Measurements from ENCODE around the gene TPK1. TPM values are rescaled to one million over a fixed set of nuclear protein-coding genes. Genes with fewer than 3 reads are reported as not detected.
A peak's percentile ranks its signal among the peaks of the same experiment; 100 is the strongest.

The TPK1 gene
- total and polyA plus RNA-seq, 3 donors from 2014 or later: 10.9 to 17.2 (median 12.6) TPM

DNA sequence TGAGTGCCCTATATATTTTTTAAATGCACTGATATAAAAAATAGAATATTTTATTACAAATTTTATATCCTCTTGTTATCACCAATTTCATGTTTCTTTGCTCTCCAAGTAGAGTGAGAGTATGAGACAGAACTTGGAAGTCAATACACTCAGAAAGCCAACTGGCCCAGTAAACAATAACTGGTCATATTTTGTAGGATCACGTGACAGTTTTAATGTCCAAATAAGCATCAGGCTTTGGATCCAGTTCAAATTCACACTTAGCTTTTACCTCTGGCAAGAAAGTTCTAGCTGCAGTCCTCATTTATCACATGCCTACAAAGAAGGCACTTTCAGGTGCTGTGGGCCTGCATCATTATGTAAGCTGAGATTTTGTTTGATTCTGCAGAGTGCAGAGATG is 21.6 kb upstream of the TPK1 start:
- no peaks in the 10 kb centered on the region for H3K27me3 ChIP-seq
- WGBS, 2 donors: 59 to 67% methylated on average over 1 of the region's 1 CpG

GRCh38 chr7:144854839-144855424 is 19.1 kb upstream of the TPK1 start:
- Histone ChIP-seq H3K4me1 (no peaks in the 10 kb centered on the region), H3K36me3 (ENCODE audit: low read depth, missing control alignments) (no peaks in the 10 kb centered on the region), H3K9me3 (no peaks in the 10 kb centered on the region), H3K27ac (no peak overlapping the region), H3K27me3 (no peaks in the 10 kb centered on the region), H3K4me3 (no peak overlapping the region)
- TF ChIP-seq, protein P1, sequence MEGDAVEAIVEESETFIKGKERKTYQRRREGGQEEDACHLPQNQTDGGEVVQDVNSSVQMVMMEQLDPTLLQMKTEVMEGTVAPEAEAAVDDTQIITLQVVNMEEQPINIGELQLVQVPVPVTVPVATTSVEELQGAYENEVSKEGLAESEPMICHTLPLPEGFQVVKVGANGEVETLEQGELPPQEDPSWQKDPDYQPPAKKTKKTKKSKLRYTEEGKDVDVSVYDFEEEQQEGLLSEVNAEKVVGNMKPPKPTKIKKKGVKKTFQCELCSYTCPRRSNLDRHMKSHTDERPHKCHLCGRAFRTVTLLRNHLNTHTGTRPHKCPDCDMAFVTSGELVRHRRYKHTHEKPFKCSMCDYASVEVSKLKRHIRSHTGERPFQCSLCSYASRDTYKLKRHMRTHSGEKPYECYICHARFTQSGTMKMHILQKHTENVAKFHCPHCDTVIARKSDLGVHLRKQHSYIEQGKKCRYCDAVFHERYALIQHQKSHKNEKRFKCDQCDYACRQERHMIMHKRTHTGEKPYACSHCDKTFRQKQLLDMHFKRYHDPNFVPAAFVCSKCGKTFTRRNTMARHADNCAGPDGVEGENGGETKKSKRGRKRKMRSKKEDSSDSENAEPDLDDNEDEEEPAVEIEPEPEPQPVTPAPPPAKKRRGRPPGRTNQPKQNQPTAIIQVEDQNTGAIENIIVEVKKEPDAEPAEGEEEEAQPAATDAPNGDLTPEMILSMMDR (IDR thresholded peaks at IDR 0.05): peak in 2 of 3 experiments; percentile 32 to 39
- TF ChIP-seq POLR2A (IDR thresholded peaks at IDR 0.05): no peak
- DNase-seq: no peak
- 45 to 48% methylated on average over 3 of the region's 3 CpGs for WGBS, 2 donors
- intact Hi-C loops (cut with DNase I; ENCODE audit: low total_unique reads): no loop called here

More for the DNA sequence above, 21.6 kb upstream of the TPK1 start:
- TF ChIP-seq, protein P1 (IDR thresholded peaks at IDR 0.05): no peak
- no peak for TF ChIP-seq POLR2A (IDR thresholded peaks at IDR 0.05)
- DNase-seq: no peak
- Histone ChIP-seq H3K9me3 (no peaks in the 10 kb centered on the region), H3K27ac (no peak overlapping the region), H3K36me3 (ENCODE audit: low read depth, missing control alignments) (no peaks in the 10 kb centered on the region), H3K4me3 (no peak overlapping the region), H3K4me1 (no peaks in the 10 kb centered on the region)
- intact Hi-C loops (cut with DNase I; ENCODE audit: low total_unique reads): no loop called here

GRCh38 chr7:144853542-144853941 is 17.7 kb upstream of the TPK1 start:
- Histone ChIP-seq H3K4me1 (no peaks in the 10 kb centered on the region), H3K4me3 (no peak overlapping the region), H3K27ac (no peak overlapping the region), H3K36me3 (ENCODE audit: low read depth, missing control alignments) (no peaks in the 10 kb centered on the region), H3K27me3 (no peaks in the 10 kb centered on the region), H3K9me3 (no peaks in the 10 kb centered on the region)
- no peak for DNase-seq
- no peak for TF ChIP-seq POLR2A (IDR thresholded peaks at IDR 0.05)
- intact Hi-C loops (cut with DNase I; ENCODE audit: low total_unique reads): no loop called here
- WGBS, 2 donors: 86 to 89% methylated on average over 8 of the region's 8 CpGs

DNA sequence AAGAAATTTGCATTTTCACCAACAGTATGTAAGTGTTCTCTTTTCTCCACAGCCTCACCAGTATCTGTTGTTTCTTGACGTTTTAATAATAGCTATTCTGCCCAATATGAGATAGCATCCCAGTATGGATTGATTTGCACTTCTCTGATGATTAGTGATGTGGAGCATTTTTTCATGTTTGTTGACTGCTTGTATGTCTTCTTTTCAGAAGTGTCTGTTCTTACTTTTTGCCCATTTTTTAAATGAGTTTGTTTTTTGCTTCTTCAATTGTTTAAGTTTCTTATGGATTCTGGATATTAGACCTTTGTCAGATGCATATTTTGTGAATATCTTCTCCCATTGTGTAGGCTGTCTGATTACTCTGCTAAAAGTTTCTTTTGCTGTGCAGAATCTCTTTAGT is 12.2 kb upstream of the TPK1 start:
- WGBS, 2 donors: 70 to 83% methylated on average over 1 of the region's 1 CpG
- H3K27ac ChIP-seq: no peak overlapping the region
- DNase-seq: no peak
- no peak overlapping the region for H3K4me3 ChIP-seq
- H3K27me3 ChIP-seq: no peaks in the 10 kb centered on the region
- H3K36me3 ChIP-seq (ENCODE audit: low read depth, missing control alignments): no peaks in the 10 kb centered on the region
- no peaks in the 10 kb centered on the region for H3K4me1 ChIP-seq
- TF ChIP-seq POLR2A (IDR thresholded peaks at IDR 0.05): no peak
- TF ChIP-seq, protein P1 (IDR thresholded peaks at IDR 0.05): no peak
- intact Hi-C loops (cut with DNase I; ENCODE audit: low total_unique reads): no loop called here
- H3K9me3 ChIP-seq: no peaks in the 10 kb centered on the region

DNA sequence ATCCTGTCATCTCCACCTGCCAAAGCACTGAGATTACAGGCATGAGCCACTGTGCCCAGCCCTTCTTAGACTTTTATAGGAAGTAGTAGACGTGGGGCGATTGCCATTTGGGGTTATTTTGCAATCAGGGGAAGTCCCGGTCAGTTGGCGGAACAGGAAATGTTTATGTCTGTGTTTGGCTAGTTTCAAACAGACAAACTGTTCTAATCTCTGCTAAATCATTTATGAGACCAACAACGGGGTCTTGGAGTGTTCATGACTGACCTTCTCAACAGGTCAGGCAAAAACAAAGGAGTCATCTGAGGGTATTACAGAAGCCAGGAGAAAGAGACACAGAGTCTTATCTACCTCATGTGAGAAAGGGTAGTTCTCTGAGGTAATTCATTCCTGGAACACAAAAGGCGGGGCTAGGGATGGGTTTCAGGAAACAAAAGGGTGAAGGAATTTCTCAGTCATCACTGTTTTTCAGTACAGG is 6.6 kb upstream of the TPK1 start:
- intact Hi-C loops (cut with DNase I; ENCODE audit: low total_unique reads): no loop called here
- H3K27me3 ChIP-seq: no peaks in the 10 kb centered on the region

More for the DNA sequence above, 6.6 kb upstream of the TPK1 start:
- Histone ChIP-seq H3K36me3 (ENCODE audit: low read depth, missing control alignments) (no peaks in the 10 kb centered on the region), H3K27ac (no peak overlapping the region), H3K4me1 (no peaks in the 10 kb centered on the region), H3K4me3 (no peak overlapping the region), H3K9me3 (no peaks in the 10 kb centered on the region)
- no peak for DNase-seq
- 69 to 70% methylated on average over 6 of the region's 6 CpGs for WGBS, 2 donors
- TF ChIP-seq POLR2A (IDR thresholded peaks at IDR 0.05): no peak
- TF ChIP-seq, protein P1 (IDR thresholded peaks at IDR 0.05): no peak
